Adrenal gland (tissue), 12 donors: ENCODE data around the gene ZNF652. TPM values are rescaled to one million over a fixed set of nuclear protein-coding genes. Genes with fewer than 3 reads are reported as not detected.
"Not testable (repeated sequence)": the region's sequence is repeated elsewhere in the genome, so short reads cannot be mapped to it uniquely, and the experiment has no call there.

Experiments
- DNase-seq, 7 donors: peaks; one replicate each; pipeline ENCODE4 v3.0.0-alpha.2; 2019 to 2020
- H3K27ac ChIP-seq, 5 donors: fragments of 200-600 bp; sonication (generic) in 4 of 5; 1 replicate in 3 of 5; 2 replicates in 2 of 5; pipeline versions ENCODE4 v1.5.1 to v1.8.0; 2016 to 2020; ENCODE audit warnings: mild to moderate bottlenecking in 1 of 5
- H3K27me3 ChIP-seq: fragments of 200-600 bp; 2 replicates; pipeline ENCODE4 v1.8.0; 2021
- H3K36me3 ChIP-seq, 2 donors: fragments of 200-600 bp; replicated peaks in 1 of 2; 1 replicate in 1 of 2; 2 replicates in 1 of 2; pipeline versions ENCODE4 v1.5.1 to v1.8.0; 2018 to 2022
- H3K4me1 ChIP-seq, 2 donors: fragments of 200-600 bp; replicated peaks in 1 of 2; 1 replicate in 1 of 2; 2 replicates in 1 of 2; pipeline versions ENCODE4 v1.5.1 to v1.8.0; 2018 to 2021
- H3K4me3 ChIP-seq, 4 donors: fragments of 200-600 bp; sonication (generic) in 3 of 4; one replicate each; pipeline ENCODE4 v1.5.1; 2016 to 2018
- H3K9me3 ChIP-seq, 3 donors: fragments of 200-600 bp; sonication (generic) in 1 of 3; replicated peaks in 1 of 3; 1 replicate in 2 of 3; 2 replicates in 1 of 3; pipeline versions ENCODE4 v1.5.1 to v1.8.0; 2016 to 2021
- POLR2A ChIP-seq, 2 donors: fragments of 450-650 bp; IDR thresholded peaks; one replicate each; pipeline ENCODE4 v1.6.1; 2017; ENCODE audit warnings: antibody characterized with exemption in 2 of 2, mild to moderate bottlenecking in 2 of 2, moderate library complexity in 1 of 2
- WGBS, 4 donors: extraction: QIAGEN DNeasy Blood & Tissue Kit in 2 of 4; methylation state at CpG; one replicate each; pipeline versions ENCODE4 v1.1.5 to v1.1.7; 2013 to 2017; 5-methylcytosine and 5-hydroxymethylcytosine counted together
- intact Hi-C, 2 donors: fragments of 100-400 bp; cut with DNase I; formaldehyde crosslinking; loops; one replicate each; pipeline versions ENCODE4 v1.14.1 to v1.15.0; 2022 to 2023
- polyA plus RNA-seq, 3 donors: library from polyadenylated mRNA; stranded (reverse); fragments of 200-250 nt in 2 of 3; fragments of 350-450 nt in 1 of 3; fragmentation: Illumina TruSeq in 1 of 3; extraction: RNeasy Lipid Tissue Mini Kit (QIAGEN cat#74804) in 1 of 3; gene quantifications; one replicate each; pipeline ENCODE4 v1.2.3, GENCODE V29; 2013 to 2014
- total RNA-seq, 9 donors: library from RNA; depleted of rRNA in 4 of 9; stranded (reverse); fragments of >200 nt in 4 of 9; fragments of 120-200 nt in 1 of 9; fragmentation: NEBNext Ultra II Directional in 1 of 9; extraction: Animal tissue kit (Norgen Biotek cat#: 25700) in 1 of 9; gene quantifications; one replicate each; pipeline versions ENCODE4 v1.1.0 to v1.2.4, GENCODE V29; 2013 to 2023
- TF ChIP-seq, protein P1 (sequence below), 6 experiments: fragments of 450-650 bp in 4 of 6; fragments of 200-600 bp in 2 of 6; sonication (generic) in 1 of 6; IDR thresholded peaks; 1 replicate in 5 of 6; 2 replicates in 1 of 6; pipeline versions ENCODE4 v1.5.1 to v1.8.0; 2016 to 2021; ENCODE audit warnings: antibody characterized with exemption in 6 of 6, mild to moderate bottlenecking in 2 of 6, moderate library complexity in 1 of 6
- donor health status: healthy with polysubstance abuse.
- donor health status: Bipolar disorder and iron deficiency.
- donor health status: DM: yes; HTN: yes; CAD: no.
- donor health status: DM: no; HTN: no; CAD: no.
- donor health status: DM: no; HTN: no; CAD: no.
- donor health status: DM: yes; HTN: yes; CAD: no.

Gene ZNF652
- total and polyA plus RNA-seq, 12 donors: 22.7 to 58.7 (median 48.1) TPM

GRCh38 chr17:49277638-49278037 lies 84.4 kb downstream of the ZNF652 start:
- Histone ChIP-seq H3K4me1 (no peaks in the 10 kb centered on the region), H3K36me3 (no peaks in the 10 kb centered on the region), H3K4me3 (no peak overlapping the region), H3K9me3 (no peaks in the 10 kb centered on the region), H3K27me3 (no peaks in the 10 kb centered on the region), H3K27ac (no peak overlapping the region)
- no peak for DNase-seq
- TF ChIP-seq, protein P1, sequence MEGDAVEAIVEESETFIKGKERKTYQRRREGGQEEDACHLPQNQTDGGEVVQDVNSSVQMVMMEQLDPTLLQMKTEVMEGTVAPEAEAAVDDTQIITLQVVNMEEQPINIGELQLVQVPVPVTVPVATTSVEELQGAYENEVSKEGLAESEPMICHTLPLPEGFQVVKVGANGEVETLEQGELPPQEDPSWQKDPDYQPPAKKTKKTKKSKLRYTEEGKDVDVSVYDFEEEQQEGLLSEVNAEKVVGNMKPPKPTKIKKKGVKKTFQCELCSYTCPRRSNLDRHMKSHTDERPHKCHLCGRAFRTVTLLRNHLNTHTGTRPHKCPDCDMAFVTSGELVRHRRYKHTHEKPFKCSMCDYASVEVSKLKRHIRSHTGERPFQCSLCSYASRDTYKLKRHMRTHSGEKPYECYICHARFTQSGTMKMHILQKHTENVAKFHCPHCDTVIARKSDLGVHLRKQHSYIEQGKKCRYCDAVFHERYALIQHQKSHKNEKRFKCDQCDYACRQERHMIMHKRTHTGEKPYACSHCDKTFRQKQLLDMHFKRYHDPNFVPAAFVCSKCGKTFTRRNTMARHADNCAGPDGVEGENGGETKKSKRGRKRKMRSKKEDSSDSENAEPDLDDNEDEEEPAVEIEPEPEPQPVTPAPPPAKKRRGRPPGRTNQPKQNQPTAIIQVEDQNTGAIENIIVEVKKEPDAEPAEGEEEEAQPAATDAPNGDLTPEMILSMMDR (IDR thresholded peaks at IDR 0.05): no peak
- TF ChIP-seq POLR2A (IDR thresholded peaks at IDR 0.05): no peak
- intact Hi-C loops: no loop called here
- 84 to 91% (median 87%) methylated on average over 13 of the region's 13 CpGs for WGBS, 4 donors

- H3K27ac ChIP-seq, H3K27me3 ChIP-seq, intact Hi-C loops, H3K9me3 ChIP-seq, H3K4me1 ChIP-seq, H3K36me3 ChIP-seq, H3K4me3 ChIP-seq: not testable (repeated sequence)
- DNase-seq: peak in 1 of 7 donors; percentile 14
- WGBS, 4 donors: 89 to 98% (median 91%) methylated on average over 9 to 12 of the region's 12 CpGs
Measured at GRCh38 chr17:49275981-49276380, 86.1 kb downstream of the ZNF652 start.

DNA sequence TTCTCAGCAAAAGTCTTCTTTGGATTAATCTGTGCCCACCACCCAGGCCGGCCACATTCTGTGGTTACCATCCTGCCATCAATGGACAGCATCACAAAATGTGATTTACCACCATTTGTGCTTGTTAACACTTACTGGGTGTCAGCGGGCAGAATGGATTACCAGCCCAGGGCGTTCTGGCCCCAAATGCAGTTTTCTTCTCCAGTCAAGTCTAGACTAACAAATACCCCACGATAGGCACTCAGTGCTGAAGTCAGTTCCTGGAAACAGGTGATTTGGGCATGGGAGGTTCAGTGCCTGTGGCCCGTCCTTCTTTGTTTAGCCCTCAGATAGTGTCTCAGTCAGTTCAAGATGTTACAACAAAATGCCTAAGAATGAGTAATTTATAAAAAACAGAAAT lies 92.7 kb downstream of the ZNF652 start:
- Histone ChIP-seq H3K27me3 (no peaks in the 10 kb centered on the region), H3K4me1 (no peaks in the 10 kb centered on the region), H3K9me3 (no peaks in the 10 kb centered on the region), H3K4me3 (no peak overlapping the region), H3K27ac (no peak overlapping the region), H3K36me3 (no peaks in the 10 kb centered on the region)
- no peak for DNase-seq
- intact Hi-C loops: no loop called here
- WGBS, 4 donors: 73 to 84% (median 77%) methylated on average over 5 of the region's 5 CpGs
- TF ChIP-seq POLR2A (IDR thresholded peaks at IDR 0.05): no peak
- TF ChIP-seq, protein P1 (IDR thresholded peaks at IDR 0.05): no peak

GRCh38 chr17:49267912-49268311 lies 94.1 kb downstream of the ZNF652 start:
- Histone ChIP-seq H3K27me3 (no peaks in the 10 kb centered on the region), H3K27ac (no peak overlapping the region), H3K4me1 (no peaks in the 10 kb centered on the region), H3K9me3 (no peaks in the 10 kb centered on the region), H3K4me3 (no peak overlapping the region), H3K36me3 (no peaks in the 10 kb centered on the region)
- intact Hi-C loops: no loop called here
- 63 to 90% (median 84%) methylated on average over 2 to 3 of the region's 3 CpGs for WGBS, 4 donors
- TF ChIP-seq, protein P1 (IDR thresholded peaks at IDR 0.05): no peak
- no peak for DNase-seq

- no peak overlapping the region for H3K27ac ChIP-seq
- H3K4me1 ChIP-seq: no peaks in the 10 kb centered on the region
- WGBS, 4 donors: 72 to 88% (median 84%) methylated on average over 2 of the region's 2 CpGs
- TF ChIP-seq, protein P1 (IDR thresholded peaks at IDR 0.05): no peak
- TF ChIP-seq POLR2A (IDR thresholded peaks at IDR 0.05): no peak
- no peak for DNase-seq
- no peaks in the 10 kb centered on the region for H3K9me3 ChIP-seq
- H3K4me3 ChIP-seq: no peak overlapping the region
- H3K27me3 ChIP-seq: no peaks in the 10 kb centered on the region
- intact Hi-C loops: no loop called here
- H3K36me3 ChIP-seq: no peaks in the 10 kb centered on the region
Measured at GRCh38 chr17:49266233-49266632, 95.8 kb downstream of the ZNF652 start.

DNA sequence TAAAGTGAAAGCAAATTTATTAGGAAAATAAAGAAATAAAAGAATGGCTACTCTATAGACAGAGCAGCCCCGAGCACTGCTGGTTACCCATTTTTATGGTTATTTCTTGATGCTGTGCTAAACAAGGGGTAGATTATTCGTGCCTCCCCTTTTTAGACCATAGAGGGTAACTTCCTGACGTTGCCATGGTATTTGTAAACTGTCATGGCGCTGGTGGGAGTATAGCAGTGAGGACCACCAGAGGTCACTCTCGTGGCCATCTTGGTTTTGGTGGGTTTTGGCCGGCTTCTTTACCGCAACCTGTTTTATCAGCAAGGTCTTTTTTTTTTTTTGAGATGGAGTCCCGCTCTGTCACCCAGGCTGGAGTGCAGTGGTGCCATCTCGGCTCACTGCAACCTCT lies 100.5 kb downstream of the ZNF652 start:
- 85 to 92% (median 91%) methylated on average over 9 of the region's 9 CpGs for WGBS, 4 donors
- intact Hi-C loops, H3K36me3 ChIP-seq, H3K4me3 ChIP-seq, H3K27me3 ChIP-seq, DNase-seq, H3K4me1 ChIP-seq, H3K27ac ChIP-seq, H3K9me3 ChIP-seq: not testable (repeated sequence)
